K562 (cell line): Measurements from ENCODE around the gene CSMD2. TPM values are rescaled to one million over a fixed set of nuclear protein-coding genes. Genes with fewer than 3 reads are reported as not detected.

Source experiments
- ASH1L ChIP-seq: fragments of 450-650 bp; IDR thresholded peaks from 2 replicates; pipeline ENCODE4 v1.6.1; 2018; ENCODE audit warnings: borderline replicate concordance, mild to moderate bottlenecking, low read depth; ENCODE audit not compliant: partially characterized antibody
- C11orf30 ChIP-seq: fragments of 450-650 bp; IDR thresholded peaks from 2 replicates; pipeline ENCODE4 v1.6.1; 2016; ENCODE audit warnings: low read depth, mild to moderate bottlenecking
- DPF2 ChIP-seq: fragments of 450-650 bp; IDR thresholded peaks from 2 replicates; pipeline ENCODE4 v1.6.1; 2016
- ELF4 ChIP-seq: fragments of 450-650 bp; formaldehyde crosslinking; IDR thresholded peaks from 2 replicates; pipeline ENCODE4 v1.4.0; 2022; ENCODE audit warnings: missing genetic modification characterization
- HDAC3 ChIP-seq: fragments of 450-650 bp; IDR thresholded peaks from 2 replicates; pipeline ENCODE4 v1.6.1; 2018; ENCODE audit warnings: borderline replicate concordance, mild to moderate bottlenecking, moderate library complexity; ENCODE audit not compliant: partially characterized antibody
- HDGF ChIP-seq: fragments of 450-650 bp; IDR thresholded peaks from 2 replicates; pipeline ENCODE4 v1.6.1; 2016
- KDM4B ChIP-seq, 2 experiments: fragments of 450-650 bp in 1 of 2; sonication (generic) in 1 of 2; IDR thresholded peaks; 2 replicates each; pipeline ENCODE4 v1.6.1; 2016 to 2017; ENCODE audit warnings: borderline replicate concordance in 2 of 2, antibody characterized with exemption in 1 of 2, low read depth in 1 of 2, mild to moderate bottlenecking in 1 of 2
- MAFK ChIP-seq: IDR thresholded peaks from 2 replicates; pipeline ENCODE4 v1.6.1; 2011; ENCODE audit warnings: low read length, improper control_type of control experiment
- PHB ChIP-seq: fragments of 250-450 bp; sonication (Bioruptor Pico); IDR thresholded peaks from 2 replicates; pipeline ENCODE4 v1.5.0; 2021
- RAD51 ChIP-seq: fragments of 450-650 bp; IDR thresholded peaks from 2 replicates; pipeline ENCODE4 v1.7.1; 2016; ENCODE audit warnings: low read depth, mild to moderate bottlenecking, borderline replicate concordance
- SLC30A9 ChIP-seq: fragments of 250-450 bp; sonication (Bioruptor Pico); IDR thresholded peaks from 2 replicates; pipeline ENCODE4 v1.8.0; 2022; ENCODE audit warnings: mild to moderate bottlenecking, moderate library complexity
- TEAD4 ChIP-seq, 2 experiments: sonication (generic) in 1 of 2; formaldehyde crosslinking in 1 of 2; IDR thresholded peaks; 2 replicates each; pipeline versions ENCODE4 v1.6.1 to v1.8.0; 2012 to 2022; ENCODE audit warnings: borderline replicate concordance in 1 of 2, inconsistent platforms in 1 of 2, low read length in 1 of 2, mild to moderate bottlenecking in 1 of 2, missing genetic modification reagents in 1 of 2
- polyA plus RNA-seq, 8 experiments: library from polyadenylated mRNA; depleted of rRNA in 4 of 8; stranded (reverse) in 5 of 8; unstranded in 3 of 8; fragments of >200 nt; fragmentation: Nextera tagmentation in 2 of 8; fragmentation: Illumina TruSeq in 1 of 8; extraction: Ambion mirVana in 2 of 8; extraction: Trizol in 1 of 8; gene quantifications; 2 replicates each; pipeline versions ENCODE4 v1.2.1 to v1.2.3, GENCODE V29; 2011 to 2014; ENCODE audit warnings: inconsistent platforms in 1 of 8, missing spikeins in 1 of 8
- total RNA-seq, 7 experiments: library from RNA; depleted of rRNA in 6 of 7; stranded (reverse); fragments of >200 nt in 6 of 7; fragmentation: Illumina TruSeq in 2 of 7; extraction: Trizol in 2 of 7; gene quantifications; 2 replicates each; pipeline versions ENCODE4 v1.2.1 to v1.2.3, GENCODE V29; 2011 to 2021; ENCODE audit warnings: low replicate concordance in 1 of 7
- TF ChIP-seq, protein P1 (sequence below): fragments of 200-600 bp; sonication (generic); IDR thresholded peaks from one replicate; pipeline ENCODE4 v1.6.1; 2012; ENCODE audit warnings: mild to moderate bottlenecking, low read depth, low read length, inconsistent platforms
- TF ChIP-seq, protein P2 (sequence below), 2 experiments: fragments of 450-650 bp in 1 of 2; sonication (generic) in 1 of 2; formaldehyde crosslinking; conservative IDR thresholded peaks; 2 replicates each; pipeline versions ENCODE4 v1.4.0 to v1.8.1; 2020 to 2022; ENCODE audit warnings: mild to moderate bottlenecking in 1 of 2, missing genetic modification reagents in 1 of 2

The CSMD2 gene
- total and polyA plus RNA-seq, 9 of the 15 experiments (the other 6 are each of a cell fraction or from before 2014, with no cell fraction given), result not detected

DNA sequence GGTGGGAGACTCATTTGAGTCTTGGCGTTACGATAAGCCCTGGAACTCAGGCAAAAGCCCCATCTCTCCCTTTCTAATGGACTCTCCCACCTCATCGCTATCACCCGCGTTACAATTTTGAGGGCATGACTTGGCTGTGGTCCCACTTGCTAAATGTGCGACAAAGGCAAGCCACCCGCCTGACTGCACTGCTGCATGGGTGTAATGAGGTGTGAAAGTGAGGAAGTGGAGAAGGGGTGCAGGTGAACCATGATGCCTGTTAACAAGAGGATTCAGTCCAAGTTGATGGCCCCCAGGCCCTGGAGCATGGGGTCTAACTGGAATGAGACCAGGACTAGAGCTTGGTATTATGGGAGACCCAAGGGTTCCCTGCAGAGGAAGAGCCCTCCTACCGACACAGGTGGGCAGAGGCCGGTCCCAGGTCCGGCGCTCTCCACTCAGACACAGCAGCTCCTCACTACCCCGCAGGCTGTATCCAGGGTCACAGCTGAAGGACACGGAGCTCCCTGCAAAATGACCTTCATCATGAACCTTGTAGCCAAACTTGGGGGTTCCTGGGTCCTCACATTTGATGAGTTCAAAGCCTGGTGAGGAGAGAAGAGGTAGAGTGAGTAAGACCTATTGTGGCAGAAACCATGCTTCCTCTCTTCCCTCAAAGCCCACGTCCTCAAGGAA is 466.5 kb downstream of the CSMD2 start (continued):
- TF ChIP-seq, protein P1, sequence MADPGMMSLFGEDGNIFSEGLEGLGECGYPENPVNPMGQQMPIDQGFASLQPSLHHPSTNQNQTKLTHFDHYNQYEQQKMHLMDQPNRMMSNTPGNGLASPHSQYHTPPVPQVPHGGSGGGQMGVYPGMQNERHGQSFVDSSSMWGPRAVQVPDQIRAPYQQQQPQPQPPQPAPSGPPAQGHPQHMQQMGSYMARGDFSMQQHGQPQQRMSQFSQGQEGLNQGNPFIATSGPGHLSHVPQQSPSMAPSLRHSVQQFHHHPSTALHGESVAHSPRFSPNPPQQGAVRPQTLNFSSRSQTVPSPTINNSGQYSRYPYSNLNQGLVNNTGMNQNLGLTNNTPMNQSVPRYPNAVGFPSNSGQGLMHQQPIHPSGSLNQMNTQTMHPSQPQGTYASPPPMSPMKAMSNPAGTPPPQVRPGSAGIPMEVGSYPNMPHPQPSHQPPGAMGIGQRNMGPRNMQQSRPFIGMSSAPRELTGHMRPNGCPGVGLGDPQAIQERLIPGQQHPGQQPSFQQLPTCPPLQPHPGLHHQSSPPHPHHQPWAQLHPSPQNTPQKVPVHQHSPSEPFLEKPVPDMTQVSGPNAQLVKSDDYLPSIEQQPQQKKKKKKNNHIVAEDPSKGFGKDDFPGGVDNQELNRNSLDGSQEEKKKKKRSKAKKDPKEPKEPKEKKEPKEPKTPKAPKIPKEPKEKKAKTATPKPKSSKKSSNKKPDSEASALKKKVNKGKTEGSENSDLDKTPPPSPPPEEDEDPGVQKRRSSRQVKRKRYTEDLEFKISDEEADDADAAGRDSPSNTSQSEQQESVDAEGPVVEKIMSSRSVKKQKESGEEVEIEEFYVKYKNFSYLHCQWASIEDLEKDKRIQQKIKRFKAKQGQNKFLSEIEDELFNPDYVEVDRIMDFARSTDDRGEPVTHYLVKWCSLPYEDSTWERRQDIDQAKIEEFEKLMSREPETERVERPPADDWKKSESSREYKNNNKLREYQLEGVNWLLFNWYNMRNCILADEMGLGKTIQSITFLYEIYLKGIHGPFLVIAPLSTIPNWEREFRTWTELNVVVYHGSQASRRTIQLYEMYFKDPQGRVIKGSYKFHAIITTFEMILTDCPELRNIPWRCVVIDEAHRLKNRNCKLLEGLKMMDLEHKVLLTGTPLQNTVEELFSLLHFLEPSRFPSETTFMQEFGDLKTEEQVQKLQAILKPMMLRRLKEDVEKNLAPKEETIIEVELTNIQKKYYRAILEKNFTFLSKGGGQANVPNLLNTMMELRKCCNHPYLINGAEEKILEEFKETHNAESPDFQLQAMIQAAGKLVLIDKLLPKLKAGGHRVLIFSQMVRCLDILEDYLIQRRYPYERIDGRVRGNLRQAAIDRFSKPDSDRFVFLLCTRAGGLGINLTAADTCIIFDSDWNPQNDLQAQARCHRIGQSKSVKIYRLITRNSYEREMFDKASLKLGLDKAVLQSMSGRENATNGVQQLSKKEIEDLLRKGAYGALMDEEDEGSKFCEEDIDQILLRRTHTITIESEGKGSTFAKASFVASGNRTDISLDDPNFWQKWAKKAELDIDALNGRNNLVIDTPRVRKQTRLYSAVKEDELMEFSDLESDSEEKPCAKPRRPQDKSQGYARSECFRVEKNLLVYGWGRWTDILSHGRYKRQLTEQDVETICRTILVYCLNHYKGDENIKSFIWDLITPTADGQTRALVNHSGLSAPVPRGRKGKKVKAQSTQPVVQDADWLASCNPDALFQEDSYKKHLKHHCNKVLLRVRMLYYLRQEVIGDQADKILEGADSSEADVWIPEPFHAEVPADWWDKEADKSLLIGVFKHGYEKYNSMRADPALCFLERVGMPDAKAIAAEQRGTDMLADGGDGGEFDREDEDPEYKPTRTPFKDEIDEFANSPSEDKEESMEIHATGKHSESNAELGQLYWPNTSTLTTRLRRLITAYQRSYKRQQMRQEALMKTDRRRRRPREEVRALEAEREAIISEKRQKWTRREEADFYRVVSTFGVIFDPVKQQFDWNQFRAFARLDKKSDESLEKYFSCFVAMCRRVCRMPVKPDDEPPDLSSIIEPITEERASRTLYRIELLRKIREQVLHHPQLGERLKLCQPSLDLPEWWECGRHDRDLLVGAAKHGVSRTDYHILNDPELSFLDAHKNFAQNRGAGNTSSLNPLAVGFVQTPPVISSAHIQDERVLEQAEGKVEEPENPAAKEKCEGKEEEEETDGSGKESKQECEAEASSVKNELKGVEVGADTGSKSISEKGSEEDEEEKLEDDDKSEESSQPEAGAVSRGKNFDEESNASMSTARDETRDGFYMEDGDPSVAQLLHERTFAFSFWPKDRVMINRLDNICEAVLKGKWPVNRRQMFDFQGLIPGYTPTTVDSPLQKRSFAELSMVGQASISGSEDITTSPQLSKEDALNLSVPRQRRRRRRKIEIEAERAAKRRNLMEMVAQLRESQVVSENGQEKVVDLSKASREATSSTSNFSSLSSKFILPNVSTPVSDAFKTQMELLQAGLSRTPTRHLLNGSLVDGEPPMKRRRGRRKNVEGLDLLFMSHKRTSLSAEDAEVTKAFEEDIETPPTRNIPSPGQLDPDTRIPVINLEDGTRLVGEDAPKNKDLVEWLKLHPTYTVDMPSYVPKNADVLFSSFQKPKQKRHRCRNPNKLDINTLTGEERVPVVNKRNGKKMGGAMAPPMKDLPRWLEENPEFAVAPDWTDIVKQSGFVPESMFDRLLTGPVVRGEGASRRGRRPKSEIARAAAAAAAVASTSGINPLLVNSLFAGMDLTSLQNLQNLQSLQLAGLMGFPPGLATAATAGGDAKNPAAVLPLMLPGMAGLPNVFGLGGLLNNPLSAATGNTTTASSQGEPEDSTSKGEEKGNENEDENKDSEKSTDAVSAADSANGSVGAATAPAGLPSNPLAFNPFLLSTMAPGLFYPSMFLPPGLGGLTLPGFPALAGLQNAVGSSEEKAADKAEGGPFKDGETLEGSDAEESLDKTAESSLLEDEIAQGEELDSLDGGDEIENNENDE, result no peak
- no peak for TF ChIP-seq HDAC3
- TF ChIP-seq KDM4B (IDR thresholded peaks at IDR 0.05; ENCODE audit: borderline replicate concordance in 2 of 2, low read depth in 1 of 2), result no peak
- TF ChIP-seq HDGF, result no peak
- TF ChIP-seq PHB (CRISPR knock-in tag), result no peak
- TF ChIP-seq MAFK, result no peak
- no peak for TF ChIP-seq C11orf30
- no peak for TF ChIP-seq SLC30A9 (CRISPR knock-in tag)
- no peak for TF ChIP-seq DPF2
- TF ChIP-seq RAD51, result no peak
- no peak for TF ChIP-seq ELF4 (CRISPR knock-in tag)
- no peak for TF ChIP-seq TEAD4 (IDR thresholded peaks at IDR 0.05; ENCODE audit: low read length)
- TF ChIP-seq TEAD4 (CRISPR knock-in tag; IDR thresholded peaks at IDR 0.05; ENCODE audit: borderline replicate concordance), result no peak
- TF ChIP-seq, protein P2, sequence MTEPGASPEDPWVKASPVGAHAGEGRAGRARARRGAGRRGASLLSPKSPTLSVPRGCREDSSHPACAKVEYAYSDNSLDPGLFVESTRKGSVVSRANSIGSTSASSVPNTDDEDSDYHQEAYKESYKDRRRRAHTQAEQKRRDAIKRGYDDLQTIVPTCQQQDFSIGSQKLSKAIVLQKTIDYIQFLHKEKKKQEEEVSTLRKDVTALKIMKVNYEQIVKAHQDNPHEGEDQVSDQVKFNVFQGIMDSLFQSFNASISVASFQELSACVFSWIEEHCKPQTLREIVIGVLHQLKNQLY (CRISPR knock-in tag; conservative IDR thresholded peaks at IDR 0.05), result no peak
- no peak for TF ChIP-seq ASH1L
- TF ChIP-seq, all 486 proteins: peak for 0
